ENCODE results near the gene CCL21. TPM values are rescaled to one million over a fixed set of nuclear protein-coding genes. Genes with fewer than 3 reads are reported as not detected.

CCL21 gene
- polyA plus RNA-seq, 2 of the 4 experiments (the other 2 are of a cell fraction) = not detected

DNA sequence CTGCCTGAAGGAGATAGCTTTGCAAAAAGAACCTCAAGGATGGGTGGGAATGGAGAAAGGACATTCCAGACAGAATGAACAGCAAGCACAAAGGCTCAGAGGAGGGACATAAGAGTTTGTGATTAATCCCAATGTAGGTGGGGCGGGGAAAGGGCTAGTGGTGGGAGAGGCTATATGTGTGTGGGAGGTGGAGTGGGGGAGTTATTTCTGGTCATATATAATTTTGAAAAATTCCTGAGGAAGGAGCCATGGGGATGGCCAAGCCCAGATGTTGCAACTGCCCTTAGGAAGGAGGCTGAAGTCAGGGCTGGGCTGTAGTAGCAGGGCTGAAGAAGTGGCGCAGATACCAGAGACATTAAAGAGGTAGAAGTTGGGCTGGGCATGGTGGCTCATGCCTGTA is 34.1 kb downstream of the CCL21 start:
- whole genome bisulfite sequencing (ENCODE audit: missing lambda C conversion rate) = 98% methylated on average over 2 of the region's 2 CpGs
- H3K27ac ChIP-seq = no peak overlapping the region
- CTCF ChIA-PET = interaction anchor here (0.7 to 4.7 kb wide), 13 partner anchors 8 to 322 kb away, joined by 3 to 65 read pairs (median 4); partner anchors contain the start of genes CCL21, CCL27, GALT and IL11RA
- FAIRE-seq (no peak), ATAC-seq (no peak), DNase-seq (ENCODE audit: low read depth in 1 of 2, low spot score in 1 of 2) (no peak)
- no peaks in the 10 kb centered on the region for H3K4me1 ChIP-seq
- POLR2A ChIA-PET = no interaction called here
- no peak for TF ChIP-seq RNF2 (IDR thresholded peaks at IDR 0.05; ENCODE audit: borderline replicate concordance, low read depth)
- no peak for TF ChIP-seq SREBF2 (IDR thresholded peaks at IDR 0.05)
- no peak for TF ChIP-seq CHD4 (IDR thresholded peaks at IDR 0.05; ENCODE audit: borderline replicate concordance)
- TF ChIP-seq MAZ (IDR thresholded peaks at IDR 0.05; ENCODE audit: borderline replicate concordance, low read depth, low read length) = no peak
- no peak overlapping the region for H3K4me3 ChIP-seq
- no peaks in the 10 kb centered on the region for H3K9me3 ChIP-seq
- H3K4me2 ChIP-seq = no peak overlapping the region

- Histone ChIP-seq H3K4me3 (no peak overlapping the region), H3K9me3 (no peaks in the 10 kb centered on the region), H3K27ac (no peak overlapping the region), H3K4me1 (no peaks in the 10 kb centered on the region), H3K4me2 (no peak overlapping the region)
- POLR2A ChIA-PET = no interaction called here
- CTCF ChIA-PET = interaction anchor here (0.7 to 4.7 kb wide), 14 partner anchors 9 to 322 kb away, joined by 3 to 65 read pairs (median 4); partner anchors contain the start of genes CCL21, CCL27, GALT and IL11RA
- peak; percentile 93 to 99 for ATAC-seq
- no peak for FAIRE-seq
- DNase-seq (ENCODE audit: low read depth in 1 of 2, low spot score in 1 of 2) = peak; percentile 79 to 84
- WGBS (ENCODE audit: missing lambda C conversion rate) = 21% methylated on average over 10 of the region's 10 CpGs
- TF ChIP-seq KDM5A (IDR thresholded peaks at IDR 0.05) (no peak), CHD4 (IDR thresholded peaks at IDR 0.05; ENCODE audit: borderline replicate concordance) (no peak), MAFK (IDR thresholded peaks at IDR 0.05; ENCODE audit: partially characterized antibody) (no peak), BHLHE40 (IDR thresholded peaks at IDR 0.05; ENCODE audit: low read depth, low read length) (no peak), CBX2 (IDR thresholded peaks at IDR 0.05; ENCODE audit: borderline replicate concordance, low read depth) (no peak), EHF (CRISPR knock-in tag; IDR thresholded peaks at IDR 0.05) (no peak), RARB (CRISPR knock-in tag; IDR thresholded peaks at IDR 0.05) (no peak), ZSCAN20 (CRISPR knock-in tag; IDR thresholded peaks at IDR 0.05) (no peak), EHMT2 (IDR thresholded peaks at IDR 0.05; ENCODE audit: low read depth) (no peak), CEBPB (IDR thresholded peaks at IDR 0.05) (no peak), HOXB5 (CRISPR knock-in tag; IDR thresholded peaks at IDR 0.05) (no peak), JUNB (IDR thresholded peaks at IDR 0.05) (no peak), POLR2A (IDR thresholded peaks at IDR 0.05; ENCODE audit: low read length) (no peak), ZC3H11A (IDR thresholded peaks at IDR 0.05) (no peak), ZFP36 (IDR thresholded peaks at IDR 0.05; ENCODE audit: borderline replicate concordance, partially characterized antibody) (no peak), TFCP2L1 (CRISPR knock-in tag; IDR thresholded peaks at IDR 0.05) (no peak), MAZ (IDR thresholded peaks at IDR 0.05; ENCODE audit: borderline replicate concordance, low read depth, low read length) (no peak), POLR2AphosphoS2 (conservative IDR thresholded peaks at IDR 0.05; ENCODE audit: low read length) (no peak), RAD21 (conservative IDR thresholded peaks at IDR 0.05 in 1 of 2, IDR thresholded peaks at IDR 0.05 in 1 of 2) (peak; percentile 70 to 88), ZNF302 (CRISPR knock-in tag; IDR thresholded peaks at IDR 0.05) (no peak), SMC3 (IDR thresholded peaks at IDR 0.05) (peak; percentile 47; the same call in 2 of the 3 replicates)
- TF ChIP-seq, protein P1, sequence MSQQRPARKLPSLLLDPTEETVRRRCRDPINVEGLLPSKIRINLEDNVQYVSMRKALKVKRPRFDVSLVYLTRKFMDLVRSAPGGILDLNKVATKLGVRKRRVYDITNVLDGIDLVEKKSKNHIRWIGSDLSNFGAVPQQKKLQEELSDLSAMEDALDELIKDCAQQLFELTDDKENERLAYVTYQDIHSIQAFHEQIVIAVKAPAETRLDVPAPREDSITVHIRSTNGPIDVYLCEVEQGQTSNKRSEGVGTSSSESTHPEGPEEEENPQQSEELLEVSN (IDR thresholded peaks at IDR 0.05; ENCODE audit: borderline replicate concordance, low read depth) = no peak
- TF ChIP-seq, protein P2, sequence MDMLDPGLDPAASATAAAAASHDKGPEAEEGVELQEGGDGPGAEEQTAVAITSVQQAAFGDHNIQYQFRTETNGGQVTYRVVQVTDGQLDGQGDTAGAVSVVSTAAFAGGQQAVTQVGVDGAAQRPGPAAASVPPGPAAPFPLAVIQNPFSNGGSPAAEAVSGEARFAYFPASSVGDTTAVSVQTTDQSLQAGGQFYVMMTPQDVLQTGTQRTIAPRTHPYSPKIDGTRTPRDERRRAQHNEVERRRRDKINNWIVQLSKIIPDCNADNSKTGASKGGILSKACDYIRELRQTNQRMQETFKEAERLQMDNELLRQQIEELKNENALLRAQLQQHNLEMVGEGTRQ (IDR thresholded peaks at IDR 0.05) = no peak
- TF ChIP-seq, protein P3, sequence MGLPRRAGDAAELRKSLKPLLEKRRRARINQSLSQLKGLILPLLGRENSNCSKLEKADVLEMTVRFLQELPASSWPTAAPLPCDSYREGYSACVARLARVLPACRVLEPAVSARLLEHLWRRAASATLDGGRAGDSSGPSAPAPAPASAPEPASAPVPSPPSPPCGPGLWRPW (IDR thresholded peaks at IDR 0.05) = no peak
- TF ChIP-seq, protein P4, sequence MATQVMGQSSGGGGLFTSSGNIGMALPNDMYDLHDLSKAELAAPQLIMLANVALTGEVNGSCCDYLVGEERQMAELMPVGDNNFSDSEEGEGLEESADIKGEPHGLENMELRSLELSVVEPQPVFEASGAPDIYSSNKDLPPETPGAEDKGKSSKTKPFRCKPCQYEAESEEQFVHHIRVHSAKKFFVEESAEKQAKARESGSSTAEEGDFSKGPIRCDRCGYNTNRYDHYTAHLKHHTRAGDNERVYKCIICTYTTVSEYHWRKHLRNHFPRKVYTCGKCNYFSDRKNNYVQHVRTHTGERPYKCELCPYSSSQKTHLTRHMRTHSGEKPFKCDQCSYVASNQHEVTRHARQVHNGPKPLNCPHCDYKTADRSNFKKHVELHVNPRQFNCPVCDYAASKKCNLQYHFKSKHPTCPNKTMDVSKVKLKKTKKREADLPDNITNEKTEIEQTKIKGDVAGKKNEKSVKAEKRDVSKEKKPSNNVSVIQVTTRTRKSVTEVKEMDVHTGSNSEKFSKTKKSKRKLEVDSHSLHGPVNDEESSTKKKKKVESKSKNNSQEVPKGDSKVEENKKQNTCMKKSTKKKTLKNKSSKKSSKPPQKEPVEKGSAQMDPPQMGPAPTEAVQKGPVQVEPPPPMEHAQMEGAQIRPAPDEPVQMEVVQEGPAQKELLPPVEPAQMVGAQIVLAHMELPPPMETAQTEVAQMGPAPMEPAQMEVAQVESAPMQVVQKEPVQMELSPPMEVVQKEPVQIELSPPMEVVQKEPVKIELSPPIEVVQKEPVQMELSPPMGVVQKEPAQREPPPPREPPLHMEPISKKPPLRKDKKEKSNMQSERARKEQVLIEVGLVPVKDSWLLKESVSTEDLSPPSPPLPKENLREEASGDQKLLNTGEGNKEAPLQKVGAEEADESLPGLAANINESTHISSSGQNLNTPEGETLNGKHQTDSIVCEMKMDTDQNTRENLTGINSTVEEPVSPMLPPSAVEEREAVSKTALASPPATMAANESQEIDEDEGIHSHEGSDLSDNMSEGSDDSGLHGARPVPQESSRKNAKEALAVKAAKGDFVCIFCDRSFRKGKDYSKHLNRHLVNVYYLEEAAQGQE (IDR thresholded peaks at IDR 0.05) = no peak
- TF ChIP-seq, protein P5, sequence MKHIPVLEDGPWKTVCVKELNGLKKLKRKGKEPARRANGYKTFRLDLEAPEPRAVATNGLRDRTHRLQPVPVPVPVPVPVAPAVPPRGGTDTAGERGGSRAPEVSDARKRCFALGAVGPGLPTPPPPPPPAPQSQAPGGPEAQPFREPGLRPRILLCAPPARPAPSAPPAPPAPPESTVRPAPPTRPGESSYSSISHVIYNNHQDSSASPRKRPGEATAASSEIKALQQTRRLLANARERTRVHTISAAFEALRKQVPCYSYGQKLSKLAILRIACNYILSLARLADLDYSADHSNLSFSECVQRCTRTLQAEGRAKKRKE (CRISPR knock-in tag; IDR thresholded peaks at IDR 0.05; ENCODE audit: low read depth) = no peak
- TF ChIP-seq, protein P6, sequence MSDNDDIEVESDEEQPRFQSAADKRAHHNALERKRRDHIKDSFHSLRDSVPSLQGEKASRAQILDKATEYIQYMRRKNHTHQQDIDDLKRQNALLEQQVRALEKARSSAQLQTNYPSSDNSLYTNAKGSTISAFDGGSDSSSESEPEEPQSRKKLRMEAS (IDR thresholded peaks at IDR 0.05) = 0 out of 2 replicates have a peak, but pooled peaks have one; percentile 23
Observed at GRCh38 chr9:34675048-34675714, 34.8 kb downstream of the CCL21 start.
